ENCODE results near the gene KLHL13. TPM values are rescaled to one million over a fixed set of nuclear protein-coding genes. Genes with fewer than 3 reads are reported as not detected.

Gene KLHL13
- total and polyA plus RNA-seq, 8 donors: 1.8 to 45.0 (median 4.3) TPM

- 45 to 67% (median 58%) methylated on average over 4 of the region's 4 CpGs for WGBS, 5 donors
- intact Hi-C loops (cut with DNase I; ENCODE audit: low total_unique reads): no loop called here
Measured at GRCh38 chrX:118062048-118062789, 54.4 kb downstream of the KLHL13 start.

GRCh38 chrX:118058924-118059323 is 57.7 kb downstream of the KLHL13 start:
- 78 to 95% (median 91%) methylated on average over 2 of the region's 2 CpGs for WGBS, 5 donors
- Histone ChIP-seq H3K4me1 (no peaks in the 10 kb centered on the region), H3K27ac (no peak overlapping the region), H3K9me3 (no peaks in the 10 kb centered on the region), H3K36me3 (no peaks in the 10 kb centered on the region), H3K4me3 (no peak overlapping the region), H3K27me3 (no peaks in the 10 kb centered on the region)
- TF ChIP-seq POLR2A (IDR thresholded peaks at IDR 0.05) (no peak), POLR2AphosphoS5 (IDR thresholded peaks at IDR 0.05) (no peak), CTCF (IDR thresholded peaks at IDR 0.05) (no peak), EP300 (IDR thresholded peaks at IDR 0.05) (no peak)
- no peak for DNase-seq
- intact Hi-C loops (cut with DNase I; ENCODE audit: low total_unique reads): no loop called here

More at GRCh38 chrX:118062048-118062789, 54.4 kb downstream of the KLHL13 start:
- Histone ChIP-seq H3K4me1 (no peaks in the 10 kb centered on the region), H3K9me3 (no peaks in the 10 kb centered on the region), H3K36me3 (no peaks in the 10 kb centered on the region), H3K27ac (no peak overlapping the region), H3K27me3 (no peaks in the 10 kb centered on the region), H3K4me3 (no peak overlapping the region)
- no peak for DNase-seq
- TF ChIP-seq EP300 (IDR thresholded peaks at IDR 0.05) (no peak), CTCF (IDR thresholded peaks at IDR 0.05) (no peak), POLR2AphosphoS5 (IDR thresholded peaks at IDR 0.05) (no peak), POLR2A (IDR thresholded peaks at IDR 0.05) (no peak)

DNA sequence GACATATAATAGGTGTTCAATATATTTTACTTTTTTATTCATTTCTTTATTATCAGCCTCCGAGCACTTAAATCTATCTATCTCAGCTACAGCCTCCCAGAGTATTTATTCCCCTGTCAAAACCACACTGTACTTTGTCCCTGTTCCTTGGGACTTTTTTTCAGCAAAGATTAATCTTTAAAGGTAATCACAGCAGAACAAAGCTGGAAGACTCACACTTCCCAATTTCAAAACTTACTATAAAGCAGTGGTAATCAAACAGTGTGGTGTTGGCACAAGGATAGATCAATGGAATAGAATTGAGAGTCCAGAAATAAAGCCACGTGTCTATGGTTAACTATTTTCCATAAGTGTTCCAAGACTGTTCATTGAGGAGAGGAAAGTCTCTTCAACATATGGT is 59.7 kb downstream of the KLHL13 start:
- WGBS, 5 donors: 34 to 62% (median 51%) methylated on average over 2 of the region's 2 CpGs
- intact Hi-C loops (cut with DNase I; ENCODE audit: low total_unique reads): no loop called here

DNA sequence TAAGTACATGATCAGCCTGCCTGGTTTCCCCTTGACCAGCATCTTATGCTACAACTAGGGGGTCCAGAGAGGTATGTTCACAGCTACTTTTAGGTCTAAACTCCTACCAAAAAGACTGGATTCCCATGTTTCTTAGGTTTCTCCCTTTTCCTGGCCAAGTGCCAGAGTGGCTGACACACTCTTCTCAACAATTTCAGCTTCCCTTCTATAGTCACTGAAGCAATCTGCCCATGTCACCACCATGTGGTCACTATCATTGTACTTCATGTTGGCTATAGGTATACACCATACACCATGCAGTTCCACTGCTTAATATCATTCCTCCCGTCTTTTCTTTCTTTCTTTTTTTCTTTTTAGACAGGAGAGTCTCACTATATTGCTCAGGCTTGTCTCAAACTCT is 66.9 kb downstream of the KLHL13 start:
- Histone ChIP-seq H3K4me1 (no peaks in the 10 kb centered on the region), H3K27ac (no peak overlapping the region), H3K36me3 (no peaks in the 10 kb centered on the region), H3K27me3 (no peaks in the 10 kb centered on the region), H3K9me3 (peaks cover 0 to 6% (median under 1%) of the 10 kb centered on the region in 4 donors), H3K4me3 (no peak overlapping the region)
- DNase-seq: no peak
- intact Hi-C loops (cut with DNase I; ENCODE audit: low total_unique reads): no loop called here
- TF ChIP-seq EP300 (IDR thresholded peaks at IDR 0.05) (no peak), CTCF (IDR thresholded peaks at IDR 0.05) (no peak), POLR2AphosphoS5 (IDR thresholded peaks at IDR 0.05) (no peak), POLR2A (IDR thresholded peaks at IDR 0.05) (no peak)
- 48 to 80% (median 76%) methylated on average over 1 of the region's 1 CpG for WGBS, 5 donors

More for the DNA sequence above, 59.7 kb downstream of the KLHL13 start:
- no peaks in the 10 kb centered on the region for H3K9me3 ChIP-seq
- no peaks in the 10 kb centered on the region for H3K36me3 ChIP-seq
- no peaks in the 10 kb centered on the region for H3K27me3 ChIP-seq
- no peak for DNase-seq
- H3K4me1 ChIP-seq: no peaks in the 10 kb centered on the region
- no peak overlapping the region for H3K27ac ChIP-seq
- TF ChIP-seq CTCF (IDR thresholded peaks at IDR 0.05): no peak
- TF ChIP-seq POLR2AphosphoS5 (IDR thresholded peaks at IDR 0.05): no peak
- TF ChIP-seq EP300 (IDR thresholded peaks at IDR 0.05): no peak
- no peak for TF ChIP-seq POLR2A (IDR thresholded peaks at IDR 0.05)
- H3K4me3 ChIP-seq: no peak overlapping the region
